Measurements from ENCODE around the gene ZBTB1.

ZBTB1 gene

GRCh38 chr14:64572386-64573104 is 68.0 kb downstream of the ZBTB1 start:
- DNase-seq (ENCODE audit: low spot score): no peak

- DNase-seq (ENCODE audit: low spot score): no peak
Measured at GRCh38 chr14:64573109-64573508, 68.5 kb downstream of the ZBTB1 start.
